ENCODE data around the gene PLSCR1. TPM values are rescaled to one million over a fixed set of nuclear protein-coding genes. Genes with fewer than 3 reads are reported as not detected.
A peak's percentile ranks its signal among the peaks of the same experiment; 100 is the strongest.
"Not testable (repeated sequence)": the region's sequence is repeated elsewhere in the genome, so short reads cannot be mapped to it uniquely, and the experiment has no call there.

PLSCR1 gene
- total and polyA plus RNA-seq, 10 donors, result 42.4 to 267 (median 179) TPM

DNA sequence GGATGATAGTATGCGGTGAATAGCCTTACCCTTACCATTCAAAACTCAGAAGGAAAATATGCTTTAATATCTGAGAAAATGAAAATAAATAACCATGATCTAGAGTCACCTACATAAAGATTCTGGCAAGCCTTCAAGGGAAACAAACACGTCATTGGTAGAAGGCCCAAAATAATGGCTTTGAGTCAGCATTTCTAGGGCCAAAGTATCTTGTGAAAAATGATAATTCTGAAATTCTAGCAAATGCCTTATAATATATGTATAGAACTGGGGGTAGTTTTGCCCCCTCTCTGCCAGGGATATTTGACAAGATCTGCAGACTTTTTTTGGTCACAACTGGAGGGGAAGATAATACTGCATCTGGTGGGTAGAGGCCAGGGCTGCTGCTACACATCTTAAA, 15.4 kb downstream of the PLSCR1 start:
- peaks cover 0 to 100% (median 52%) of the 10 kb centered on the region in 6 donors for H3K36me3 ChIP-seq
- DNase-seq, result no peak

DNA sequence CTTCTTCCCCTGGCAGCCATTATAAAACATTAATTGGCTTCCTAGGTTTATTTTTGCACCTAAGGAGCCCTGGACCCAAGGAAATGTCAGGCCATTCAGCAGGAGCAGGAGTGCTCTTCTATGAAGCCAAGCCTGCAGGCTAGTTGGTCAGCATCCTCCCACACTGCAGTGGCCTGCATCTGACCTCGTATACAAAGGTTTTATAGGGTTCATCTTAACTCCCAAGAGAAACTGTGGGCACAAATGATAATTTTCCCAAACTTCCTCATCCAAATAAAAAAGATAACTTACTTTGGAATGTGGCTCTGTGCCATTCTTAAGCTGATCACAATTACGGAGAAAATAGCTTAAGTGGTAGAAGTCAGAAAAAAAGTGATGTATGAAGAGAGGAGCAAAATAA, 19.4 kb downstream of the PLSCR1 start:
- H3K4me3 ChIP-seq, result no peak overlapping the region
- no peaks in the 10 kb centered on the region for H3K27me3 ChIP-seq (replicated peaks in 1 of 7)
- 82 to 91% (median 84%) methylated on average over 2 of the region's 2 CpGs for WGBS, 5 donors
- H3K9me3 ChIP-seq, result no peaks in the 10 kb centered on the region
- TF ChIP-seq POLR2AphosphoS5 (IDR thresholded peaks at IDR 0.05), result peak in 1 of 3 donors; percentile 33
- TF ChIP-seq, protein P1, sequence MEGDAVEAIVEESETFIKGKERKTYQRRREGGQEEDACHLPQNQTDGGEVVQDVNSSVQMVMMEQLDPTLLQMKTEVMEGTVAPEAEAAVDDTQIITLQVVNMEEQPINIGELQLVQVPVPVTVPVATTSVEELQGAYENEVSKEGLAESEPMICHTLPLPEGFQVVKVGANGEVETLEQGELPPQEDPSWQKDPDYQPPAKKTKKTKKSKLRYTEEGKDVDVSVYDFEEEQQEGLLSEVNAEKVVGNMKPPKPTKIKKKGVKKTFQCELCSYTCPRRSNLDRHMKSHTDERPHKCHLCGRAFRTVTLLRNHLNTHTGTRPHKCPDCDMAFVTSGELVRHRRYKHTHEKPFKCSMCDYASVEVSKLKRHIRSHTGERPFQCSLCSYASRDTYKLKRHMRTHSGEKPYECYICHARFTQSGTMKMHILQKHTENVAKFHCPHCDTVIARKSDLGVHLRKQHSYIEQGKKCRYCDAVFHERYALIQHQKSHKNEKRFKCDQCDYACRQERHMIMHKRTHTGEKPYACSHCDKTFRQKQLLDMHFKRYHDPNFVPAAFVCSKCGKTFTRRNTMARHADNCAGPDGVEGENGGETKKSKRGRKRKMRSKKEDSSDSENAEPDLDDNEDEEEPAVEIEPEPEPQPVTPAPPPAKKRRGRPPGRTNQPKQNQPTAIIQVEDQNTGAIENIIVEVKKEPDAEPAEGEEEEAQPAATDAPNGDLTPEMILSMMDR (IDR thresholded peaks at IDR 0.05 in 8 of 11, conservative IDR thresholded peaks at IDR 0.05 in 3 of 11), result no peak
- no peak for TF ChIP-seq POLR2A (IDR thresholded peaks at IDR 0.05)
- H3K4me1 ChIP-seq, result peaks cover 0 to 27% (median 6%) of the 10 kb centered on the region in 6 donors
- H3K27ac ChIP-seq, result no peak overlapping the region
- peaks cover 0 to 100% (median 49%) of the 10 kb centered on the region in 6 donors for H3K36me3 ChIP-seq
- intact Hi-C loops (cut with DNase I; ENCODE audit: low total_unique reads), result no loop called here
- DNase-seq, result no peak

More for the DNA sequence above, 15.4 kb downstream of the PLSCR1 start:
- WGBS, 5 donors, result 72 to 90% (median 84%) methylated on average over 2 of the region's 2 CpGs
- H3K9me3 ChIP-seq, result no peaks in the 10 kb centered on the region
- intact Hi-C loops (cut with DNase I; ENCODE audit: low total_unique reads), result no loop called here
- no peak overlapping the region for H3K4me3 ChIP-seq
- peak overlapping the region in 2 of 8 donors; percentile 3 to 4 for H3K27ac ChIP-seq
- peaks cover 0 to 58% (median 10%) of the 10 kb centered on the region in 6 donors for H3K4me1 ChIP-seq
- TF ChIP-seq, protein P1 (IDR thresholded peaks at IDR 0.05 in 8 of 11, conservative IDR thresholded peaks at IDR 0.05 in 3 of 11), result no peak
- no peak for TF ChIP-seq POLR2A (IDR thresholded peaks at IDR 0.05)
- TF ChIP-seq POLR2AphosphoS5 (IDR thresholded peaks at IDR 0.05), result no peak
- no peaks in the 10 kb centered on the region for H3K27me3 ChIP-seq (replicated peaks in 1 of 7)

DNA sequence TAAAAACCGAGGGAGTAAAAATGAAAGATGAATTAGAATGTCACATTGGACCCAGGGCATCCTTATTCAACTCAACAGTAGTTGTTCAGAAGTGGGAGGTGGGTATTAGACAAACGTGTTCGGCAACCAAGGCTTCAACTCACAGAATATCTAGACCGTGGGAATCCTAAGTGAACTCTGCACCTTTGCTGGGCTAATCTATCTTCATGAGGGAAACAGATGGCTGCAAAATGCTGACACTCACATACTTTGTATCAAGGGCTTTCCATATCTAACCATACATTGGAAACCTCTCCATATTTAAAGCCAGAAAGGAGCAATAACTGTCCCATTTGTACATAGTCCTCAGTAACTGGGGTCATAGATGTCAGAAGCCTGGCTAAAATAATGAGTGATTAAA, 20.9 kb downstream of the PLSCR1 start:
- peaks cover 0 to 15% (median 4%) of the 10 kb centered on the region in 6 donors for H3K4me1 ChIP-seq
- peaks cover 0 to 100% (median 40%) of the 10 kb centered on the region in 6 donors for H3K36me3 ChIP-seq
- H3K9me3 ChIP-seq, result no peaks in the 10 kb centered on the region
- intact Hi-C loops (cut with DNase I; ENCODE audit: low total_unique reads), result no loop called here
- peak overlapping the region in 1 of 8 donors; percentile 7 for H3K27ac ChIP-seq
- TF ChIP-seq POLR2AphosphoS5 (IDR thresholded peaks at IDR 0.05) (no peak), POLR2A (IDR thresholded peaks at IDR 0.05) (no peak)
- TF ChIP-seq, protein P1 (IDR thresholded peaks at IDR 0.05 in 8 of 11, conservative IDR thresholded peaks at IDR 0.05 in 3 of 11), result no peak
- DNase-seq, result no peak
- WGBS, 5 donors, result 56 to 70% (median 66%) methylated on average over 4 of the region's 4 CpGs
- H3K27me3 ChIP-seq (replicated peaks in 1 of 7), result no peaks in the 10 kb centered on the region
- H3K4me3 ChIP-seq, result no peak overlapping the region

DNA sequence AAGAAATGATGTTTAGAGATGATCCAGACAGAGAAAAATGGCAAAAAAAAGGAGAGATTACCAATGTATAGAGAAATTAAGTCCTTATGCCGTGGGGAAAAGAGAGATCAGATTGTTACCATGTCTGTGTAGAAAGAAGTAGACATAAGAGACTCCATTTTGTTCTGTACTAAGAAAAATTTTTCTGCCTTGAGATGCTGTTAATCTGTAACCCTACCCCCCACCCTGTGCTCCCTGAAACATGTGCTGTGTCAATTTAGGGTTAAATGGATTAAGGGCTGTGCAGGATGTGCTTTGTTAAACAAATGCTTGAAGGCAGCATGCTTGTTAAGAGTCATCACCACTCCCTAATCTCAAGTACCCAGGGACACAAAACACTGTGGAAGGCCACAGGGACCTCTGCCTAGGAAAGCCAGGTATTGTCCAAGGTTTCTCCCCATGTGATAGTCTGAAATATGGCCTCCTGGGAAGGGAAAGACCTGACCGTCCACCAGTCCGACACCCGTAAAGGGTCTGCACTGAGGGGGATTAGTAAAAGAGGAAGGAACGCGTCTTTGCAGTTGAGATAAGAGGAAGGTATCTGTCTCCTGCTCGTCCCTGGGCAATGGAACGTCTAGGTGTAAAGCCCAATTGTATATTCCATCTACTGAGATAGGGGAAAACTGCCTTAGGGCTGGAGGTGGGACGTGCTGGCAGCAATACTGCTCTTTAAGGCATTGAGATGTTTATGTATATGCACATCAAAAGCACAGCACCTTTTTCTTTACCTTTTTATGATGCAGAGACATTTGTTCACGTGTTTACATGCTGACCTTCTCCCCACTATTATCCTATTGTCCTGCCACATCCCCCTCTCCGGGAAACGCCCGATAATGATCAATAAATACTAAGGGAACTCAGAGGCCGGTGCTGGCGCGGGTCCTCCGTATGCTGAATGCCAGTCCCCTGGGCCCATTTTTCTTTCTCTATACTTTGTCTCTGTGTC, 21.9 kb downstream of the PLSCR1 start:
- intact Hi-C loops (cut with DNase I; ENCODE audit: low total_unique reads); H3K27ac ChIP-seq; H3K4me3 ChIP-seq; DNase-seq; H3K9me3 ChIP-seq; H3K27me3 ChIP-seq (replicated peaks in 1 of 7): not testable (repeated sequence)
- WGBS, 5 donors, result 86 to 90% (median 87%) methylated on average over 17 of the region's 17 CpGs
- H3K36me3 ChIP-seq, result peaks cover 0 to 99% (median 35%) of the 10 kb centered on the region in 6 donors
- H3K4me1 ChIP-seq, result peaks cover 0 to 15% (median 4%) of the 10 kb centered on the region in 6 donors
